Gastrocnemius medialis (tissue), 4 donors: Measurements from ENCODE around the gene REC114.
"Not testable (repeated sequence)": the region's sequence is repeated elsewhere in the genome, so short reads cannot be mapped to it uniquely, and the experiment has no call there.

Experiments used
- CTCF ChIP-seq, 5 experiments: fragments of 450-650 bp in 3 of 5; fragments of 200-600 bp in 2 of 5; sonication (generic) in 2 of 5; IDR thresholded peaks in 4 of 5; conservative IDR thresholded peaks in 1 of 5; 1 replicate in 4 of 5; 2 replicates in 1 of 5; pipeline ENCODE4 v1.5.1; 2016 to 2019; ENCODE audit warnings: antibody characterized with exemption in 5 of 5, mild to moderate bottlenecking in 3 of 5, moderate library complexity in 3 of 5
- POLR2A ChIP-seq, 2 donors: fragments of 450-650 bp; IDR thresholded peaks; one replicate each; pipeline ENCODE4 v1.6.1; 2017; ENCODE audit warnings: antibody characterized with exemption in 2 of 2, mild to moderate bottlenecking in 2 of 2, moderate library complexity in 2 of 2

GRCh38 chr15:73449980-73450379 lies 7.0 kb downstream of the REC114 start:
- TF ChIP-seq CTCF (IDR thresholded peaks at IDR 0.05 in 4 of 5, conservative IDR thresholded peaks at IDR 0.05 in 1 of 5); POLR2A (IDR thresholded peaks at IDR 0.05): not testable (repeated sequence)
